Jurkat, Clone E6-1 (cell line): ENCODE measurements around the gene TMEM42.
A peak's percentile ranks its signal among the peaks of the same experiment; 100 is the strongest.

Source experiments
- DNase-seq: peaks from one replicate; pipeline ENCODE4 v3.0.0-alpha.2; 2011; ENCODE audit warnings: low read depth, low spot score
- H3K4me3 ChIP-seq: 2 replicates; pipeline ENCODE4 v1.5.1; 2011; ENCODE audit warnings: mild to moderate bottlenecking, low read length, control low read depth, moderate library complexity

Gene TMEM42

GRCh38 chr3:44903751-44904150, 42.0 kb downstream of the TMEM42 start:
- no peak for DNase-seq
- no peak overlapping the region for H3K4me3 ChIP-seq

- no peak for DNase-seq
- H3K4me3 ChIP-seq: no peak overlapping the region
These were observed 43.9 kb downstream of the TMEM42 start for GRCh38 chr3:44905446-44906157.

- DNase-seq: no peak
- H3K4me3 ChIP-seq: no peak overlapping the region
These were observed 45.3 kb downstream of the TMEM42 start for GRCh38 chr3:44906997-44907396.

GRCh38 chr3:44907612-44908011, 45.9 kb downstream of the TMEM42 start:
- no peak for DNase-seq
- no peak overlapping the region for H3K4me3 ChIP-seq

- H3K4me3 ChIP-seq: no peak overlapping the region
- no peak for DNase-seq
These were observed 47.4 kb downstream of the TMEM42 start for GRCh38 chr3:44909063-44909462.

GRCh38 chr3:44910693-44911092, 49.0 kb downstream of the TMEM42 start:
- DNase-seq: no peak
- H3K4me3 ChIP-seq: no peak overlapping the region

- peak; percentile 57 for DNase-seq
- no peak overlapping the region for H3K4me3 ChIP-seq
These were observed 52.3 kb downstream of the TMEM42 start for GRCh38 chr3:44913868-44914468.

GRCh38 chr3:44914936-44915335, 53.2 kb downstream of the TMEM42 start:
- H3K4me3 ChIP-seq: no peak overlapping the region
- no peak for DNase-seq
